ENCODE measurements around the gene EHMT1.

Gene EHMT1

DNA sequence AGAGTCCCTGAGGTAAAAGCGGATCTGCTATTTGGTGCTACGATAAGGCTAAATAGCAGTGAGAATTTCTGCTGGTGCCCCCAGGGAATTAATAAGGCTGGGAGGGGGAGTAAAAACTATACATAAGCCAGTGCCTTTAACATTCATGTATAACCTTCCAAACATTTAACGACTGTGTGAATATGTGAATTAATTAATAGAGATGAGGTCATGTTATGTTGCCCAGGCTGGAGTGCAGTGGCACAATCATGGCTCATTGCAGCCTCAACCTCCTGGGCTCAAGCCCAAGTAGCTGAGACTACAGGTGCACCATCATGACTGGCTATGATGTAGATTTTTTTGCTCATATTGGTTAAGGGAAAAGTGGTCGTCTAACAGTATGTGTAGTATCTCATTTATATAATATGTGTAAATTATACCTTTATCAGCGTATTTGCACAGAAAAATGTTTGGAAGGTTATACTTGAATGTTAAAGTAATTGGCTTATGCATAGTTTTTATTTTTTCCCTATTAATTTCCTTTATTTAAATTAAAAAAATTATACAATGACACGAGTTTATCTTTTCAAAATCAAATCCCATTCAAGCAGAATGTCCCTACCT lies 64.6 kb downstream of the EHMT1 start:
- peak in 1 of 2 donors; percentile 20 for DNase-seq
- intact Hi-C loops (cut with DNase I; ENCODE audit: low total_unique reads) = no loop called here
- no peaks in the 10 kb centered on the region for H3K27me3 ChIP-seq
- H3K36me3 ChIP-seq = peaks cover 0 to 10% (median 0%) of the 10 kb centered on the region in 3 donors
- TF ChIP-seq, protein P1, sequence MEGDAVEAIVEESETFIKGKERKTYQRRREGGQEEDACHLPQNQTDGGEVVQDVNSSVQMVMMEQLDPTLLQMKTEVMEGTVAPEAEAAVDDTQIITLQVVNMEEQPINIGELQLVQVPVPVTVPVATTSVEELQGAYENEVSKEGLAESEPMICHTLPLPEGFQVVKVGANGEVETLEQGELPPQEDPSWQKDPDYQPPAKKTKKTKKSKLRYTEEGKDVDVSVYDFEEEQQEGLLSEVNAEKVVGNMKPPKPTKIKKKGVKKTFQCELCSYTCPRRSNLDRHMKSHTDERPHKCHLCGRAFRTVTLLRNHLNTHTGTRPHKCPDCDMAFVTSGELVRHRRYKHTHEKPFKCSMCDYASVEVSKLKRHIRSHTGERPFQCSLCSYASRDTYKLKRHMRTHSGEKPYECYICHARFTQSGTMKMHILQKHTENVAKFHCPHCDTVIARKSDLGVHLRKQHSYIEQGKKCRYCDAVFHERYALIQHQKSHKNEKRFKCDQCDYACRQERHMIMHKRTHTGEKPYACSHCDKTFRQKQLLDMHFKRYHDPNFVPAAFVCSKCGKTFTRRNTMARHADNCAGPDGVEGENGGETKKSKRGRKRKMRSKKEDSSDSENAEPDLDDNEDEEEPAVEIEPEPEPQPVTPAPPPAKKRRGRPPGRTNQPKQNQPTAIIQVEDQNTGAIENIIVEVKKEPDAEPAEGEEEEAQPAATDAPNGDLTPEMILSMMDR (IDR thresholded peaks at IDR 0.05) = no peak
- peaks cover 0 to 16% (median 8%) of the 10 kb centered on the region in 4 donors for H3K4me1 ChIP-seq
- H3K27ac ChIP-seq = no peak overlapping the region
- no peak overlapping the region for H3K4me3 ChIP-seq
- no peaks in the 10 kb centered on the region for H3K9me3 ChIP-seq

DNA sequence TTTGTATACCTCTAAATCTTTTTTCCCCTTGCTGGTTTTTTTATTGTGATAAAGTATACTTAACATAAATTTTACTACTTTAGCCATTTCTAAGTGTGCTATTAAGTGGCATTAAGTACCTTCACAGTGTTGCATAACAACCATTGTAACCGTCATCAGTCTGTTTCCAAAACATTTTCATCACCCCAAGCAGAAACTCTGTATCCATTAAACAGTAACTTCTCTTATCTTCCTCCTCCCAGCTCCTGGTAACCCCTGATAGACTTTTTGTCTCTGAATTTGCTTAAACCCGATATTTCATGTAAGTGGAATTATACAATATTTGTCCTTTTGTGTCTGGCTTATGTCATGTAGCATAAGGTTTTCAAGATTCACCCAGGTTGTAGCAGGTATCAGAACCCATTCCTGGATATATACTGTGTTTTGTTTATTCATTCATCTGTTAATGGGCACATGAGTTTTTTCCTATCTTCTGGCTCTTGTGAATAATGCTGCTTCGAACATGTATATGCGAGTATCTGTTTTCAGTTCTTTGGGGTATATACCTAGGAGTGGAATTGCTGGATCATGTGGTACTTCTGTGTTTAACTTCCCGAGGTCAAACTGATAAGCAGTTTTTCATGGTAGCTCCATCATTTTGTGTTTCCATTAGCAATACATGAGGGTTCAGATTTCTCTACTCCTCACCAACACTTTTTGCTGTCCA lies 66.4 kb downstream of the EHMT1 start:
- no peaks in the 10 kb centered on the region for H3K27me3 ChIP-seq
- H3K9me3 ChIP-seq = no peaks in the 10 kb centered on the region
- intact Hi-C loops (cut with DNase I; ENCODE audit: low total_unique reads) = no loop called here
- TF ChIP-seq, protein P1 (IDR thresholded peaks at IDR 0.05) = no peak
- H3K4me1 ChIP-seq = peaks cover 0 to 18% (median 13%) of the 10 kb centered on the region in 4 donors
- H3K36me3 ChIP-seq = no peaks in the 10 kb centered on the region
- no peak overlapping the region for H3K27ac ChIP-seq
- DNase-seq = no peak
- H3K4me3 ChIP-seq = no peak overlapping the region

GRCh38 chr9:137685741-137686420 lies 67.1 kb downstream of the EHMT1 start:
- H3K27ac ChIP-seq = no peak overlapping the region
- peaks cover 0 to 21% (median 13%) of the 10 kb centered on the region in 4 donors for H3K4me1 ChIP-seq
- TF ChIP-seq, protein P1 (IDR thresholded peaks at IDR 0.05) = no peak

DNA sequence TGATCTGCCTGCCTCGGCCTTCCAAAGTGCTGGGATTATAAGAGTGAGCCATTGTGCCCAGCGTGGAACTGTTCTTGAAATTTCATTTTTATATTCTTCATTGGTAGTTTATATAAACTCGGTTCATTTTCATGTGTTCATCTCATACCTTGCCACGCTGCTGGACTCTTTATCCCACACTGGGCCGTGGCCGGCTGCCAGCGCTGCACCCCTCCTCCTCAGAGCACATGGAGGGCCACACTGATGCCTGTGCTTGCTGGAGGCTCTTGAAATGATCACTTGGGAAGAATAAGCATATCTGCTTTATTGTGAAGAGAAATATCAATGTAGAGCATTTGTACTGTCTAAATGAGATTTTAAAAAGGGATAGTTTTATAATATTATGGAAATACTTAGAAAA lies 69.5 kb downstream of the EHMT1 start:
- Histone ChIP-seq H3K9me3 (no peaks in the 10 kb centered on the region), H3K4me3 (no peak overlapping the region), H3K36me3 (no peaks in the 10 kb centered on the region), H3K27ac (no peak overlapping the region), H3K27me3 (no peaks in the 10 kb centered on the region), H3K4me1 (peaks cover 0 to 25% (median 10%) of the 10 kb centered on the region in 4 donors)
- peak in 1 of 2 donors; percentile 16 for DNase-seq
- intact Hi-C loops (cut with DNase I; ENCODE audit: low total_unique reads) = no loop called here
- TF ChIP-seq, protein P1 (IDR thresholded peaks at IDR 0.05) = no peak

More at GRCh38 chr9:137685741-137686420, 67.1 kb downstream of the EHMT1 start:
- Histone ChIP-seq H3K27me3 (no peaks in the 10 kb centered on the region), H3K4me3 (no peak overlapping the region), H3K9me3 (no peaks in the 10 kb centered on the region), H3K36me3 (no peaks in the 10 kb centered on the region)
- DNase-seq = peak in 1 of 2 donors; percentile 9
- intact Hi-C loops (cut with DNase I; ENCODE audit: low total_unique reads) = no loop called here

GRCh38 chr9:137688725-137689124 lies 69.9 kb downstream of the EHMT1 start:
- Histone ChIP-seq H3K4me1 (peaks cover 0 to 25% (median 10%) of the 10 kb centered on the region in 4 donors), H3K27me3 (no peaks in the 10 kb centered on the region), H3K27ac (no peak overlapping the region), H3K36me3 (no peaks in the 10 kb centered on the region), H3K9me3 (no peaks in the 10 kb centered on the region), H3K4me3 (no peak overlapping the region)
- TF ChIP-seq, protein P1 (IDR thresholded peaks at IDR 0.05) = no peak
- intact Hi-C loops (cut with DNase I; ENCODE audit: low total_unique reads) = no loop called here
- DNase-seq = peak in 1 of 2 donors; percentile 43

All from tibial artery (tissue), 4 donors.